Natural killer cell treated with Interleukin-12 subunit alpha and Interleukin-12 subunit beta and Interleukin-15 and Interleukin-18, amount 100 ng/mL, for 72 hours (primary cell): ENCODE data around the gene MEGF6. TPM values are rescaled to one million over a fixed set of nuclear protein-coding genes. Genes with fewer than 3 reads are reported as not detected.

Experiments used
- ATAC-seq, 2 donors: fragments of 150-1000 bp; cut with Tn5 transposase in 1 of 2; sonication (Bioruptor Pico), chemical (Tn5 transposase) in 1 of 2; 2 replicates each; pipeline ENCODE4 v1.10.0; 2021
- DNase-seq: peaks from one replicate; pipeline ENCODE4 v3.0.0; 2022; ENCODE audit warnings: low spot score
- H3K27ac Mint-ChIP-seq, 2 donors: 1 replicate in 1 of 2; 2 replicates in 1 of 2; pipeline ENCODE4 v1.8.0; 2022; ENCODE audit warnings: mixed read lengths in 2 of 2, mild to moderate bottlenecking in 1 of 2, moderate library complexity in 1 of 2
- H3K27me3 Mint-ChIP-seq, 2 donors: 1 replicate in 1 of 2; 2 replicates in 1 of 2; pipeline ENCODE4 v1.8.0; 2022; ENCODE audit warnings: mixed read lengths in 2 of 2
- H3K36me3 Mint-ChIP-seq: one replicate; pipeline ENCODE4 v1.8.0; 2022; ENCODE audit warnings: mixed read lengths
- H3K4me1 Mint-ChIP-seq, 2 donors: 1 replicate in 1 of 2; 2 replicates in 1 of 2; pipeline ENCODE4 v1.8.0; 2022; ENCODE audit warnings: low read depth in 2 of 2, mixed read lengths in 2 of 2, mild to moderate bottlenecking in 1 of 2
- H3K4me3 Mint-ChIP-seq: one replicate; pipeline ENCODE4 v1.8.0; 2022; ENCODE audit warnings: mixed read lengths
- H3K9me3 Mint-ChIP-seq: 2 replicates; pipeline ENCODE4 v1.8.0; 2022; ENCODE audit warnings: mixed read lengths
- total RNA-seq, 2 donors: library from RNA; stranded (reverse); gene quantifications; one replicate each; pipeline ENCODE4 v1.2.3, GENCODE V29; 2022

The MEGF6 gene
- total RNA-seq, 2 donors from 2014 or later = 0.36 to 1.6 TPM

- ATAC-seq (no peak), DNase-seq (no peak)
- Mint-ChIP-seq H3K36me3 (no peaks in the 10 kb centered on the region), H3K9me3 (no peaks in the 10 kb centered on the region), H3K4me3 (no peak overlapping the region), H3K4me1 (no peaks in the 10 kb centered on the region), H3K27me3 (no peaks in the 10 kb centered on the region), H3K27ac (no peak overlapping the region)
Observed at GRCh38 chr1:3553166-3553939, 58.0 kb downstream of the MEGF6 start.

DNA sequence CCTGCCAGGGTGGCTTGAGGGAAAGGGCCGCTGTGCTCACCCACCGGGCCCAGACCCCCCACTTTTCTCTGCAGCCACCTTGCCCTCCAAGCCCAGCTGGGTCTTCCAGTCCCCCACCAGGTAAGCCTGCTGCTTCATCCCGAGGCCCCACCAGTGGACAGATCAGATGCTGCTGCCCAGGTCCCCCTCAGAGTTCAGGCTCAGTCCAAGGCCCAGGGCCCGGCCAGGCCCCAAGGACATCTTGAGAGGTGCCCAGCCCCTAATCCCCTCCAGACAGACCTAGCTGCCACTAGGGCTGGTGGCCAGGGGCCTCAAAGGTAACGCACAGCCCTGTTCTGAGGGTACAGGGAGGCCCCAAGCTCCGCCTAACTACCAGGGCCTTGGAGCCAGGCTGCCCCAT, 58.6 kb downstream of the MEGF6 start:
- Mint-ChIP-seq H3K27me3 (no peaks in the 10 kb centered on the region), H3K27ac (no peak overlapping the region), H3K36me3 (no peaks in the 10 kb centered on the region), H3K4me1 (no peaks in the 10 kb centered on the region), H3K9me3 (no peaks in the 10 kb centered on the region), H3K4me3 (no peak overlapping the region)
- DNase-seq (no peak), ATAC-seq (no peak)

GRCh38 chr1:3552176-3552575, 59.1 kb downstream of the MEGF6 start:
- H3K27me3 Mint-ChIP-seq = no peaks in the 10 kb centered on the region

GRCh38 chr1:3551711-3552110, 59.6 kb downstream of the MEGF6 start:
- DNase-seq (no peak), ATAC-seq (no peak)
- H3K4me3 Mint-ChIP-seq = no peak overlapping the region
- no peaks in the 10 kb centered on the region for H3K4me1 Mint-ChIP-seq
- H3K27me3 Mint-ChIP-seq = no peaks in the 10 kb centered on the region
- H3K36me3 Mint-ChIP-seq = no peaks in the 10 kb centered on the region
- H3K27ac Mint-ChIP-seq = no peak overlapping the region
- no peaks in the 10 kb centered on the region for H3K9me3 Mint-ChIP-seq

More at GRCh38 chr1:3552176-3552575, 59.1 kb downstream of the MEGF6 start:
- Mint-ChIP-seq H3K4me3 (no peak overlapping the region), H3K27ac (no peak overlapping the region), H3K36me3 (no peaks in the 10 kb centered on the region), H3K4me1 (no peaks in the 10 kb centered on the region), H3K9me3 (no peaks in the 10 kb centered on the region)
- no peak for ATAC-seq
- no peak for DNase-seq

GRCh38 chr1:3551290-3551678, 60.0 kb downstream of the MEGF6 start:
- Mint-ChIP-seq H3K4me3 (no peak overlapping the region), H3K27ac (no peak overlapping the region), H3K9me3 (no peaks in the 10 kb centered on the region), H3K4me1 (no peaks in the 10 kb centered on the region), H3K36me3 (no peaks in the 10 kb centered on the region), H3K27me3 (no peaks in the 10 kb centered on the region)
- ATAC-seq = no peak
- DNase-seq = no peak

DNA sequence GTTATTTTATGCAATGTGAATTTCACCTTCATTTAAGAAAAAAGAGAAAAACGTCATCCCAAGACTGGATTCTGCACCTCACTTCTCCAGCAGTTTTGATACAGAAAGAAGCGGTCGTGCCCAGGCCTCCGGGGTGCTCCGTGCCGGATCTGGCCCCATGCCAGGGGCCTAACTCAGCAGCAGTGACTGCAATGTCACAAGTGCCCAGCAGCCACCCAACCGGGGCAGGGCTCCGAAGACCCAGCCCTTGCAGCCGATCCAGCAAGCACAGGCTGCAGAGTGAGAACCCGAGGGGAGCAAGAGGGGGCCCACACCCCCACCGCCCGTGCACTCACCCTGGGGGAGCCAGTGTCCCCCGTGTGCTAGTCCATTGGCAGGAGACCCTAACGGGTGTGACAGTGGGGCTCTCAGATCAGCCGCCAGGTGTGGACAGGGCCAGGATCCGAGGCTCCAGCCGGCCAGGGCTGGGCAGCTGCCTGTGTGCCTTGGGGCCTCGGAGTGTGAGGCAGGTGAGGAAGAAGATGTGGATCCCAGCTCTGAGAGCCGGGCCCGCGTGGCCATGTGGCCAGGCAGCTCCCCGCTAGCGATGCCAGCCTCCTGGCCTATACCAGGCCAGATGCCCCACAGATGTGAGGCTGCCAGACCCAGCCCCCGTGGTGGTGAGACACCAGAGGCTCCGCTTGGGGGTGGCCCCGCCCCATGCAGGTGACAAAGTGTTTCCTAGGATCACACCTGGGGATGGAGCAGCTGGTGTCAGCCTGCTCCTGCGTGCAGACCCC, 60.6 kb downstream of the MEGF6 start:
- DNase-seq = no peak
- no peak for ATAC-seq

DNA sequence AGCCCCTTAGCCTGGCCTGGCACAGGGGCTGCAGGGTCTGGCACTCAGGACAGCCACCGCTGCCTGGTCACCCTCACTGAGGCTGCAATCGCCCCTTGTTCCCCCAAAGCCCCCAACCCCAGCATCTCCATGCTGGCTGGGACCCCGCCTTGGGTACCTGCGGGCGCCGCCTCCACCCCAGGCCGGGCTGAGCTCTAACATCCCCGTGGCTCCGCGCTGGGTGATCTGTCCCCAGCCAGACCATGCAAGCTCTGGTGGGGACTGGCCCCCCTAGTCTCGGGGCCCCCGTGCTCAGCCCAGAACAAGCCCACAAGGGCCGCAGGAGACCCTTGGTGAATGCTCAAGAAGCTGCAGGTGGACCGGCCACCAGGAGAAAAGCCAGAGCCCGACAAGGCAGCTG, 62.4 kb downstream of the MEGF6 start:
- H3K9me3 Mint-ChIP-seq = no peaks in the 10 kb centered on the region
- no peaks in the 10 kb centered on the region for H3K36me3 Mint-ChIP-seq
- no peak overlapping the region for H3K27ac Mint-ChIP-seq
- no peaks in the 10 kb centered on the region for H3K4me1 Mint-ChIP-seq
- no peak overlapping the region for H3K4me3 Mint-ChIP-seq
- H3K27me3 Mint-ChIP-seq = no peaks in the 10 kb centered on the region
- ATAC-seq (no peak), DNase-seq (no peak)

More for the DNA sequence above, 60.6 kb downstream of the MEGF6 start:
- Mint-ChIP-seq H3K4me1 (no peaks in the 10 kb centered on the region), H3K4me3 (no peak overlapping the region), H3K9me3 (no peaks in the 10 kb centered on the region), H3K36me3 (no peaks in the 10 kb centered on the region), H3K27ac (no peak overlapping the region), H3K27me3 (no peaks in the 10 kb centered on the region)

- no peaks in the 10 kb centered on the region for H3K27me3 Mint-ChIP-seq
- DNase-seq (no peak), ATAC-seq (peak in 1 of 2 donors; percentile 1)
- no peak overlapping the region for H3K27ac Mint-ChIP-seq
- H3K4me3 Mint-ChIP-seq = no peak overlapping the region
- H3K36me3 Mint-ChIP-seq = no peaks in the 10 kb centered on the region
- H3K9me3 Mint-ChIP-seq = no peaks in the 10 kb centered on the region
- H3K4me1 Mint-ChIP-seq = no peaks in the 10 kb centered on the region
Observed at GRCh38 chr1:3548156-3548893, 63.0 kb downstream of the MEGF6 start.

DNA sequence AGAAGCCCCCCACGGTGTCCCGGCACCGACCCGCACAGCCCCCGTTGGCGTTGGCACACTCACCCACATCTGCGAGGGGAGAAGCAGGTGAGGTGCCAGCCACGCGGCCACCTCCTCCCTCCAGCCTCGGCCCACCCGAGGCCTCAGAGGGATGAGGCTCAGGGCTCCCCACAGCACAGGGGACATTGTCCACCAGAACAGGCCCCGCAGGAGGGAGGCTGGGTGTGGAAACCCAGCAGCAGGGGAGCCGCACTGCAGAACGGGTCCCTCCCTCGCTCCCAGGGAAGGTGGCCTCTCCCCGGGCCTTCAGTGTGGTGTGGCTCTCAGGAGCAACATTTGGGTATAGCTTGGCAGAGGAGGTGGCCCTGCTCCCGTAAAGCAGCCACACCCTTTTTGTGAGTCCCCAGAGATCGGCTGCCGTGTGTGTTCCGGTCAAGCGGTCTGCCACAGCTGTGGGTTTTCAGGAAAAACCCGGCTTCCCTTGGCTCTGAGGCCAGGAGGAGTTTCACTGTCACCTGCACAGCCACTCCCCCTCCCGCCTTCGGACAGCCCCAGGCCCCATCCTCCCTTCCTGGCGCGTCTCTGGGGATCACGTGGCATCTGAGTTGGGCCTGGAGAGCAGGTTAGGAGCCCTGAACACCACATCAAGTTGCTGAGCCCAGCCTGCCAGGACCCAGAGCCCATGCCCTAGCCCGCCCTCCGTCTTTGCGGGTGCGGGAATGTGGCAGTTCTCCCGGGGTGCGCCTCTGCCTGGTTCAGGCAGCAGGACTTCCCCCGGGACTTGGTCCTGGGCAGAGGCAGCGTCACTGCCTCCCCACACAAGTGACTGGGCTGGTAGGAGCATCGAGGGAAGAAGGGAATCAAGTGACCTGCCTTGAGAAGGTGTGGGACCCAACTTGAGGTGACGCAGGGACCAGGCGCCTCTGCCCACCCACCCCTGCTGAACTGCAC, 64.0 kb downstream of the MEGF6 start:
- Mint-ChIP-seq H3K27ac (no peak overlapping the region), H3K27me3 (no peaks in the 10 kb centered on the region), H3K36me3 (no peaks in the 10 kb centered on the region), H3K9me3 (no peaks in the 10 kb centered on the region), H3K4me3 (no peak overlapping the region), H3K4me1 (no peaks in the 10 kb centered on the region)
- no peak for DNase-seq
- peak in 1 of 2 donors; percentile 11 for ATAC-seq

DNA sequence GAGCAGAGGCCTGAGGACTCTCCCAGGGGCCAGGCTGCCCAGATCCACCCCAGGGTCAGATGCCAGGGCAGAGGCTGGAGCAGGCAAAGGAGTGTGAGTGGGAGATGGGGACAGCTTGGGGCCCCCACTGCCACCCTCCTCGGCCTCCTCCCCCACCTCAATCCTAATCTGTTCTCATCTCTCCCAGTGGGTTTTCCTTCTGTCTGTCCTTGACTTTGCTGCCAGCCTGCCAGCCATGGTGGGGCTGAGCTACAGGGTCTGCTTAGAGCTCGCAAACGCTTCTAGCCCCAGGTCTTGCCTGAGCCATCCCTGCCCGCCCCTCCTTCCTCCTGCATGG, 65.3 kb downstream of the MEGF6 start:
- Mint-ChIP-seq H3K27me3 (no peaks in the 10 kb centered on the region), H3K9me3 (no peaks in the 10 kb centered on the region), H3K27ac (no peak overlapping the region), H3K4me3 (no peak overlapping the region), H3K36me3 (no peaks in the 10 kb centered on the region), H3K4me1 (no peaks in the 10 kb centered on the region)
- DNase-seq (no peak), ATAC-seq (no peak)

DNA sequence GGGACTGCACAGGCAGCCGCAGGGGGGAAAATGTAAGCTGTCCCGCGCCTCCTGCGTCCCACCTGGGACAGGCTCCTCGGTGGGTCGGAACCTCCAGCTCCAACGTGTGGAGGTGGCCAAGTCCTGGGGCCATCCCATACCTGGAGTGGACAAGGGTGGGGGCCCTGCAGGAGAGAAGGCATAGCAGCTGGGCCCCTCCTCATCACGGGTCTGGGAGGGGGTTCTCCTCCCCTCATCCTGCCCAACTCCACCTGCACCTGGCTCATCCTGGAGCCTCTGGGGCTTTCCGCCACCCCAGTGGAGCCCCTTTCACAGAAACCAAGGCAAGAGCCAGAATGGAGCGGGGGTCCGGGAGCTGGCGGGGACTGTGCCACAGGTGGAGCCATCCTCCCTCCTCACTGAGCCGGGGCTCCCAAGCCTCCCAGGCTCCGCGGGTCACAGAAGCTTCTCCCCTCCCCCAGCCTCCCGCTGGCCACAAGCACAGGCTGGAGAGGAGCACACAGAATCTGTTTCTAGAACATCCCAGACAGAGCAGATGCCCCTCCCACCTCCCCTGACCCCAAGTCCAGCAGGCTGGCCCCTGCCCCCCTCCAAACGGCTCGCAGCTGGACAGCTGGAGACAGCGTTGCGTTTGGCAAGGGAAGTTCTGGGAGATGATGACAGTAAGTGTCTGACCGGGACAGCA, 65.8 kb downstream of the MEGF6 start:
- Mint-ChIP-seq H3K36me3 (no peaks in the 10 kb centered on the region), H3K4me1 (no peaks in the 10 kb centered on the region), H3K27ac (no peak overlapping the region), H3K9me3 (no peaks in the 10 kb centered on the region), H3K4me3 (no peak overlapping the region), H3K27me3 (no peaks in the 10 kb centered on the region)
- ATAC-seq (no peak), DNase-seq (no peak)

GRCh38 chr1:3544040-3544977, 67.0 kb downstream of the MEGF6 start:
- Mint-ChIP-seq H3K4me3 (no peak overlapping the region), H3K4me1 (no peaks in the 10 kb centered on the region), H3K27me3 (no peaks in the 10 kb centered on the region), H3K9me3 (no peaks in the 10 kb centered on the region), H3K27ac (no peak overlapping the region), H3K36me3 (no peaks in the 10 kb centered on the region)
- DNase-seq = no peak
- no peak for ATAC-seq
